Endothelial cell (in vitro differentiated cells): ENCODE measurements around the gene CFAP53. TPM values are rescaled to one million over a fixed set of nuclear protein-coding genes. Genes with fewer than 3 reads are reported as not detected.

Experiments
- DNase-seq: peaks from one replicate; pipeline ENCODE4 v3.0.0; 2021; ENCODE audit warnings: low spot score
- H3K27ac Mint-ChIP-seq: one replicate; pipeline ENCODE4 v1.8.0; 2021; ENCODE audit warnings: mixed read lengths, inconsistent platforms; ENCODE audit not compliant: unreplicated experiment
- H3K27me3 Mint-ChIP-seq: one replicate; pipeline ENCODE4 v1.8.0; 2021; ENCODE audit warnings: mild to moderate bottlenecking, moderate library complexity, mixed read lengths, inconsistent platforms; ENCODE audit not compliant: unreplicated experiment
- H3K36me3 Mint-ChIP-seq: one replicate; pipeline ENCODE4 v1.8.0; 2021; ENCODE audit warnings: mild to moderate bottlenecking, low read depth, mixed read lengths, inconsistent platforms; ENCODE audit not compliant: unreplicated experiment
- H3K4me1 Mint-ChIP-seq: one replicate; pipeline ENCODE4 v1.8.0; 2021; ENCODE audit warnings: mild to moderate bottlenecking, mixed read lengths, inconsistent platforms; ENCODE audit not compliant: unreplicated experiment
- H3K4me3 Mint-ChIP-seq: one replicate; pipeline ENCODE4 v1.8.0; 2021; ENCODE audit warnings: mild to moderate bottlenecking, mixed read lengths, inconsistent platforms; ENCODE audit not compliant: unreplicated experiment
- H3K9me3 Mint-ChIP-seq: one replicate; pipeline ENCODE4 v1.8.0; 2021; ENCODE audit warnings: mixed read lengths, inconsistent platforms; ENCODE audit not compliant: unreplicated experiment
- total RNA-seq: library from RNA; stranded (reverse); fragmentation: NEBNext Ultra II Directional; extraction: Animal tissue kit (Norgen Biotek cat#: 25700); gene quantifications from one replicate; pipeline ENCODE4 v1.2.1, GENCODE V29; 2021; ENCODE audit not compliant: unreplicated experiment
- TF ChIP-seq, protein P1 (sequence below): fragments of 200-600 bp; sonication (generic); IDR thresholded peaks from one replicate; pipeline ENCODE4 v1.5.0; 2021; ENCODE audit warnings: antibody characterized with exemption; ENCODE audit not compliant: unreplicated experiment

The CFAP53 gene
- total RNA-seq, 1 donor from 2014 or later = 0.56 TPM

DNA sequence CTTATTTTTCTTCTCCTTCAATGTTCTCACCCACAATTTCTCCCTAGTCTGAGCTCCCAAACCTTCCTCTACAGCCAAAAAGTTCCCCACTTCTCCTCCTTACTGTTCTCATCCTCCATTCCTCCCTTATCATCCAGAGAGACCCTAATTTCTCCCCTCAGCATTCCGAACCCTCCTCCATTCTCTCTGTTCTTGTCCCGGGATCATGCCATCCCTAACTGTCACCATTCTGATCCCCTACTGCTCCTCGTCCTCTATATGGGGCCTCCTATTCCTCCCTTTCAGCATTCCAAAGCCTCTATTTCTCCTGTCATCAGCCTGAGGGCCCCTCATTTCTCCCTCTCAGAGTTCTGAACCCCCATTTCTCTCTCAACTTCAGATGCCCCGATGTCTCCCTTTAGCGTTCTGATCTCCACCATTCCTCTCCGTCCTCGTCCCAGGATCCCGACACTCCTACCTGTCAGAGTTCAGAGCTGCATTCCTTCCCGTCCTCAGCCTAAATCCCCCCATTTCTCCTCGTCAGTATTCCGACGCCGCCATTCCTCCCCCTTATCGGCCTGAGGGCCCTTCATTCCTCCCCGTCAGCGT is 14.5 kb upstream of the CFAP53 start:
- peaks cover 21% of the 10 kb centered on the region for H3K4me1 Mint-ChIP-seq
- DNase-seq = no peak

DNA sequence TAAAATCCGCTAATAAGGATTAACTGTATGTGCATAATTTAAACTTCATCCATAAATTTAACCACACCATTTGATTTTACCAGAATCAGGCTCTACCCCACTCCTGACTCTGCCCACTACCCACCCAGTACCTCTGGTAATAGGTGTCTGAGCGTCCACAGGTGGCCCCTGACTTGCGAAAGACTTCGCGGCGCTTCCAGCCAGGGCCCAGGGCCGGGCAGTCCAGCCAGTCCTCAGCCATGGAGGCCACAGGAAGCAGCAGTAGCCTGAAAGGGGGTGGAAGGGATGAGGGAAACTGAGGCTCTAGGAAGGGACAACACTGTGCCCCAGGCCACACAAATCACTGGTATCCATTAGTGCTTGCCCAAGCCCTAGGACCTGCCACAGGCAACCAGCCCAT is 13.5 kb upstream of the CFAP53 start:
- peaks cover 30% of the 10 kb centered on the region for H3K27me3 Mint-ChIP-seq
- no peak for DNase-seq
- peaks cover 21% of the 10 kb centered on the region for H3K4me1 Mint-ChIP-seq
- H3K9me3 Mint-ChIP-seq = no peaks in the 10 kb centered on the region
- peaks cover 38% of the 10 kb centered on the region for H3K36me3 Mint-ChIP-seq
- H3K4me3 Mint-ChIP-seq = no peak overlapping the region
- TF ChIP-seq, protein P1, sequence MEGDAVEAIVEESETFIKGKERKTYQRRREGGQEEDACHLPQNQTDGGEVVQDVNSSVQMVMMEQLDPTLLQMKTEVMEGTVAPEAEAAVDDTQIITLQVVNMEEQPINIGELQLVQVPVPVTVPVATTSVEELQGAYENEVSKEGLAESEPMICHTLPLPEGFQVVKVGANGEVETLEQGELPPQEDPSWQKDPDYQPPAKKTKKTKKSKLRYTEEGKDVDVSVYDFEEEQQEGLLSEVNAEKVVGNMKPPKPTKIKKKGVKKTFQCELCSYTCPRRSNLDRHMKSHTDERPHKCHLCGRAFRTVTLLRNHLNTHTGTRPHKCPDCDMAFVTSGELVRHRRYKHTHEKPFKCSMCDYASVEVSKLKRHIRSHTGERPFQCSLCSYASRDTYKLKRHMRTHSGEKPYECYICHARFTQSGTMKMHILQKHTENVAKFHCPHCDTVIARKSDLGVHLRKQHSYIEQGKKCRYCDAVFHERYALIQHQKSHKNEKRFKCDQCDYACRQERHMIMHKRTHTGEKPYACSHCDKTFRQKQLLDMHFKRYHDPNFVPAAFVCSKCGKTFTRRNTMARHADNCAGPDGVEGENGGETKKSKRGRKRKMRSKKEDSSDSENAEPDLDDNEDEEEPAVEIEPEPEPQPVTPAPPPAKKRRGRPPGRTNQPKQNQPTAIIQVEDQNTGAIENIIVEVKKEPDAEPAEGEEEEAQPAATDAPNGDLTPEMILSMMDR = no peak
- no peak overlapping the region for H3K27ac Mint-ChIP-seq

More for the DNA sequence above, 14.5 kb upstream of the CFAP53 start:
- TF ChIP-seq, protein P1 = no peak
- Mint-ChIP-seq H3K36me3 (peaks cover 34% of the 10 kb centered on the region), H3K27me3 (peaks cover 28% of the 10 kb centered on the region), H3K27ac (peak overlapping the region; percentile 74), H3K4me3 (peak overlapping the region; percentile 99), H3K9me3 (no peaks in the 10 kb centered on the region)

DNA sequence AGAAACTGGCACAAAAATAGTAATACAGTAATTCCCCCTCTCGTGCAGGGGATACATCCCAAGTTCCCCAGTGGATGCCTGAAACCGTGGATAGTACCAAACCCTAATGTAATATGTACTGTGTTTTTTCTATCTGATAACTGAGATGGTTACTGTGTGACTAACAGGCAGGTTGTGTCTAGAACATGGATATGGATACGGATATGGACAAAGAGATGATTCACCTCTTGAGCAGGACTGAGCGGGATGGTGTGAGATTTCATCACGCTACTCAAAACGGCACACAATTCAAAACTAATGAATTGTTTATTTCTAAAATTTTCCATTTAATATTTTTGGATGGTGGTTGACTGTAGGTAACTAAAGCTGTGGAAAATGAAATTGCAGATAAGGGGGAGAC is 11.6 kb upstream of the CFAP53 start:
- Mint-ChIP-seq H3K36me3 (peaks cover 34% of the 10 kb centered on the region), H3K4me3 (no peak overlapping the region), H3K9me3 (no peaks in the 10 kb centered on the region), H3K27ac (no peak overlapping the region), H3K4me1 (peaks cover 18% of the 10 kb centered on the region), H3K27me3 (peaks cover 26% of the 10 kb centered on the region)
- DNase-seq = no peak
- TF ChIP-seq, protein P1 = no peak

DNA sequence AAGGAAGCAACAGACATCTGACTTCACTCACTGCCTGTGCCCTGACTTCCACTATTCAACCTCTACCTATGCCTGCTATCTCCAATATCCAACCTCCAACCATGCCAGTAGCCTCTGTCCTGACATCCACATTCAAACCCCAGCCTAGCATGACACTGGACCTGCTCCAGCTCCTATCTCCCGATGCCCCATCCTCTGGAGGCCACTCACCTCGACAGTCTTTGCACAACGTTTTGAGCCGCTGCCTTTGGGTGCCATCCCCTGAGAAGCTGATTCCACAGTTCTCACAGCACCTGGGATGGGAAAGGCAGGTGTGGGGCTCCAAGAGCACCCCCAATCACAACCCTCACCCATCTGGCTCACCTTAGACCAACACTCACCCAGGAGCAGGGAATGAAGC is 10.2 kb upstream of the CFAP53 start:
- H3K4me3 Mint-ChIP-seq = peak overlapping the region; percentile 62

DNA sequence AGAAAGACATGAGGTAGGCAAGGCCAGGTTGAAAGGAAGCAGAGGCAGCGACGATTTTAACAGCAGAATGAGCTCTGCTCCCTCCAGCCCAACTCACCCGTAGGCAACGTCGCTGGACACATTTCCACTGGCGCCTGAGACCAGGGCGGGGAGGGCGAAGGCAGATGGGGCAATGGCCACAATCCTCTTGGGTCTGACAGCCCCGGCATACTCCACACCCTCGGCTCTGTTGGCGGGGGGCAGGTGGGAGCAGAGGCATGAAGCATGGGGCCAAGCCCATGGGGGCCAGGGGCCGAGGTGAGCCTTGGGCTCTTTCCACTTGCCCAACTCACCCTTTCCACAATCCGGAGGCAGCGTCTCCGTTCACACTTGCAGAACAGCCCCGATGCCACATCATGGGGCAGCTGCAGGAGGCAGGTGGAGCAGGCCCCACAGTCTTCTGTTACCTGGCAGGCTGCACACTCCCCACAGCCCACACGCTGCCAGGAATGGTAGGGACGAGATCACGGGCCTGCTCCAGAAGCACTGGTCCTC is 9.3 kb upstream of the CFAP53 start:
- peak overlapping the region; percentile 21 for H3K4me3 Mint-ChIP-seq
- no peak for DNase-seq
- H3K9me3 Mint-ChIP-seq = no peaks in the 10 kb centered on the region
- H3K27ac Mint-ChIP-seq = peak overlapping the region; percentile 42
- peaks cover 11% of the 10 kb centered on the region for H3K4me1 Mint-ChIP-seq
- H3K36me3 Mint-ChIP-seq = peaks cover 38% of the 10 kb centered on the region
- TF ChIP-seq, protein P1 = no peak
- H3K27me3 Mint-ChIP-seq = peaks cover 19% of the 10 kb centered on the region

More for the DNA sequence above, 10.2 kb upstream of the CFAP53 start:
- TF ChIP-seq, protein P1 = no peak
- Mint-ChIP-seq H3K9me3 (no peaks in the 10 kb centered on the region), H3K36me3 (peaks cover 38% of the 10 kb centered on the region), H3K27ac (peak overlapping the region; percentile 48), H3K27me3 (peaks cover 21% of the 10 kb centered on the region), H3K4me1 (peaks cover 18% of the 10 kb centered on the region)
- no peak for DNase-seq
